Lower leg skin (tissue), 4 donors: ENCODE measurements around the gene HMGN1. TPM values are rescaled to one million over a fixed set of nuclear protein-coding genes. Genes with fewer than 3 reads are reported as not detected.
A peak's percentile ranks its signal among the peaks of the same experiment; 100 is the strongest.

Experiments
- DNase-seq, 2 donors: peaks; one replicate each; pipeline ENCODE4 v3.0.0-alpha.2; 2019; ENCODE audit warnings: low spot score in 2 of 2
- H3K4me3 ChIP-seq: fragments of 200-600 bp; sonication (generic); 2 replicates; pipeline ENCODE4 v1.5.1; 2017; ENCODE audit warnings: mild to moderate bottlenecking, low read depth; ENCODE audit not compliant: poor library complexity, severe bottlenecking
- POLR2A ChIP-seq, 2 donors: fragments of 450-650 bp; IDR thresholded peaks; one replicate each; pipeline ENCODE4 v1.6.1; 2016 to 2017; ENCODE audit warnings: antibody characterized with exemption in 2 of 2, mild to moderate bottlenecking in 1 of 2, moderate library complexity in 1 of 2
- WGBS, 2 donors: methylation state at CpG; one replicate each; pipeline ENCODE4 v1.1.5; 2018; 5-methylcytosine and 5-hydroxymethylcytosine counted together
- intact Hi-C: fragments of 100-400 bp; cut with DNase I; formaldehyde crosslinking; loops from one replicate; pipeline ENCODE4 v1.15.0; 2023; ENCODE audit warnings: low total_unique reads
- total RNA-seq, 4 donors: library from RNA; depleted of rRNA; stranded (reverse); fragments of >200 nt; gene quantifications; one replicate each; pipeline ENCODE4 v1.1.0, GENCODE V29; 2016
- TF ChIP-seq, protein P1 (sequence below), 3 donors: fragments of 450-650 bp; IDR thresholded peaks; one replicate each; pipeline ENCODE4 v1.5.1; 2016; ENCODE audit warnings: antibody characterized with exemption in 3 of 3, mild to moderate bottlenecking in 3 of 3, moderate library complexity in 2 of 3

The HMGN1 gene
- total RNA-seq, 4 donors from 2014 or later: 103 to 126 (median 111) TPM

DNA sequence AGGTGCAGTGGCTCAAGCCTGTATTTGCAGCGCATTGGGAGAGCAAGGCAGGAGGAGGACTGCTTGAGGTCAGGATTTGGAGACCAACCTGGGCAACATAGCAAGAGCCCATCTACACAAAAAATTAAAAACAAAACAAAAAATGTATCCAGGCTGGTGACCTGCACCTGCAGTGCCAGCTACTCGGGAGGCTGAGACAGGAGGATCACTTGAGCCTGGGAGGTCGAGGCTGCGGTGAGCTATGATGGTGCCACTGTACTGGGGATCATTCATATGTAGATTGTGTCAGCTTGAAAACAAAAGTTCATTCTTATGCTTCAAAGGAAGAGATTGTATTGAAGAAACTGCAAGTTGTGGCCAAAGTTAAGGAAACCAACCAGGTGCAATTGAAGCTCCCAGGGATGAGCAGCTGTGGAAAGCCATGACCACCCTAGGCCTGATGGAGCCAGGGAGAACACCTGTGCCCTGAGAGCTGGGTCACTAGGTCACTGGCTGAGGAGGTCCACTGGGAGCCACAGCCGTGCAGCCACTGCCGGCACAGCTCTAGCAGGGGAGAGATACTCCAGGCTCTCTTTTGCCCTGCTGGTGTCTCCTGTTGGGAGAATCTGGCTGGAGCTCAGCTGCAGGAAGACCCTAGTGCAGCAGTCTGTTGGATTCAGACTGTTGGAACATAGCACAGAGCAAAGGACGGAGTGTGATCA, 22.1 kb downstream of the HMGN1 start:
- intact Hi-C loops: no loop called here
- peak in 1 of 2 donors; percentile 40 for DNase-seq
- no peak for TF ChIP-seq POLR2A (IDR thresholded peaks at IDR 0.05)
- TF ChIP-seq, protein P1, sequence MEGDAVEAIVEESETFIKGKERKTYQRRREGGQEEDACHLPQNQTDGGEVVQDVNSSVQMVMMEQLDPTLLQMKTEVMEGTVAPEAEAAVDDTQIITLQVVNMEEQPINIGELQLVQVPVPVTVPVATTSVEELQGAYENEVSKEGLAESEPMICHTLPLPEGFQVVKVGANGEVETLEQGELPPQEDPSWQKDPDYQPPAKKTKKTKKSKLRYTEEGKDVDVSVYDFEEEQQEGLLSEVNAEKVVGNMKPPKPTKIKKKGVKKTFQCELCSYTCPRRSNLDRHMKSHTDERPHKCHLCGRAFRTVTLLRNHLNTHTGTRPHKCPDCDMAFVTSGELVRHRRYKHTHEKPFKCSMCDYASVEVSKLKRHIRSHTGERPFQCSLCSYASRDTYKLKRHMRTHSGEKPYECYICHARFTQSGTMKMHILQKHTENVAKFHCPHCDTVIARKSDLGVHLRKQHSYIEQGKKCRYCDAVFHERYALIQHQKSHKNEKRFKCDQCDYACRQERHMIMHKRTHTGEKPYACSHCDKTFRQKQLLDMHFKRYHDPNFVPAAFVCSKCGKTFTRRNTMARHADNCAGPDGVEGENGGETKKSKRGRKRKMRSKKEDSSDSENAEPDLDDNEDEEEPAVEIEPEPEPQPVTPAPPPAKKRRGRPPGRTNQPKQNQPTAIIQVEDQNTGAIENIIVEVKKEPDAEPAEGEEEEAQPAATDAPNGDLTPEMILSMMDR (IDR thresholded peaks at IDR 0.05): no peak
- H3K4me3 ChIP-seq: no peak overlapping the region
- 89 to 96% methylated on average over 5 to 7 of the region's 7 CpGs for WGBS, 2 donors

DNA sequence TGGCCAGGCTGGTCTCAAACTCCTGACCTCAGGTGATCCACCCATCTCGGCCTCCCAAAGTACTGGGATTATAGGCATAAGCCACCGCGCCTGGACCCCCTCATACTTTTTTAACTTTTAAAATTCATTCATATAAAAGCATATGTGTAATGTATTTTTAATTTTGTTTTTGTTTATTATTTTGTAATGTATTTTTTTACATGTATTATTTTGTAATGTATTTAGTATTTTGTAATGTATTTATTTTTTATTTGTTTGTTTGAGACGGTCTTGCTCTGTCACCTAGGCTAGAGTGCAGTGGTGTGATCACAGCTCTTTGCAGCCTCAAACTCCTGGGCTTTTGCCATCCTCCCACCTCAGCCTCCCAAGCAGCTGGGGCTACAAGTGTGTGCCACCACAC, 23.4 kb downstream of the HMGN1 start:
- H3K4me3 ChIP-seq: no peak overlapping the region
- intact Hi-C loops: no loop called here
- no peak for TF ChIP-seq POLR2A (IDR thresholded peaks at IDR 0.05)
- TF ChIP-seq, protein P1 (IDR thresholded peaks at IDR 0.05): no peak
- WGBS, 2 donors: 90 to 98% methylated on average over 4 of the region's 4 CpGs
- DNase-seq: no peak

DNA sequence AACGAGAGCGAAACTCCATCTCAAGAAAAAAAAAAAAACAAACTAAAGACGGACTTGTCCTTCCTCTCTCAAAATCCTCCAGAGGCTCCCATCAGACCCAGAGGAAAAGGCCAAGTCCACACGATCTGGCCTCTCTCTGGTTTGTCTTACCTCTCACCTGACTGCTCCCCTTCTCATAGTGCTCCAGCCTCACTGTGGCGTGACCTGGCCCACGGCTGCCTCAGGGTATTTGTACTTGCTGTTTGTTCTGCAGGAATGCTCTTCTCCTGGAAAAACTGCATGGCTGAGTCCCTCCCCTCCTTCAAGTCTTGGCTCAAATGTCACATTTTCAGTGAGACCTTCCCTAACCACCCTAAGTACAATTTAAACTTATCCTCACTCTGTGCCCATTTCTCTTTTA, 27.5 kb downstream of the HMGN1 start:
- no peak for DNase-seq
- WGBS, 2 donors: 81 to 83% methylated on average over 6 of the region's 6 CpGs
- intact Hi-C loops: no loop called here
- no peak overlapping the region for H3K4me3 ChIP-seq
- no peak for TF ChIP-seq POLR2A (IDR thresholded peaks at IDR 0.05)
- TF ChIP-seq, protein P1 (IDR thresholded peaks at IDR 0.05): no peak

DNA sequence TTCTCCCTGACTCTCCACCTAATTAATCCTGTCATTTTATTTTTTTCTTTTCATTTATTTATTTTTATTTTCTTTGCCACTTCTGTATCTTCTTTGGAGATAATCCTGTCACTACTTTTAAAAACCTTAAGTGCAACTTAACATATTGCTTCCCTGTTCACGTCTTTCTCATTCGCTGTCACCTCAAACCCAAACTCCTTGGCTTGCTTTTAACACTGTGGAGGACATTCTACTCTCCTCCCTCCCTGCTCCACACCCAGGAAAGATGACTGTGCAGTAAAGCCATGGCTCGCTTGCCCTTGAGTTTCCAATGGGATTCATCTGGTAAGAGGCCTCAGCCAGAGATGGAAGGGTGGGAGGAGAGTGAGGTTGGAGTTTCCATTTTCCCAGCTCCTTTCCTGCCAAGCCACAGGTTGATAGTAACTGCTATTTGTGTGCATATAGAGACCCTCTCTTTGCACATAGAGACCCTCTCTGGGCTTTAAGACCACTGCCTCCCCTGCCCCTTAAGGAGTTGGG, 29.0 kb downstream of the HMGN1 start:
- peak in 1 of 2 donors; percentile 79 for DNase-seq
- H3K4me3 ChIP-seq: no peak overlapping the region
- WGBS, 2 donors: 63 to 66% methylated on average over 3 of the region's 3 CpGs
- intact Hi-C loops: no loop called here
- no peak for TF ChIP-seq POLR2A (IDR thresholded peaks at IDR 0.05)
- TF ChIP-seq, protein P1 (IDR thresholded peaks at IDR 0.05): no peak

DNA sequence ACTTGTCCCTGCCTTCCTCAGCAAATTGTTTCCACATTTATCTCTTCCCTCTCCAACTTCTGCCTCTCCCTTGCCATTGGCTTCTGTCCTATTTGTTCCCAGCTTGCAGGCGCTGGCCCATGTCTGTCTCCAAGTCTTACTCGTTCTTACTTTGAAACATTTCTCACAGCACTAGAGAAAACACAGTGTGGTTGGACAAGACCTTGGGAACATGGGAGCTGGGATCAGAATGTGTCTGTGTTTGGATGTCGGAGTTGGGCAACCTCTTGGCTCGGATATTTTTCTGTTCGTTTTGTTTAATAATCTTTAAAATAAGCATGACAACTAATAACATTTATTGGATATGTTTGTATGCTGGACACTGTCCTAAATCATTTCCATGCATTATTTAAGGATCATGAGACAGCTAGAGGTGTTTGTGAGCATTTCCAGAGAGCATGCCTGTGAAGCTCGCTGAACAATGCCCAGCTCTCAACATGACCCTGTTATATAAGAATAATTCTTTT, 29.6 kb downstream of the HMGN1 start:
- intact Hi-C loops: no loop called here
- 44 to 53% methylated on average over 6 of the region's 6 CpGs for WGBS, 2 donors
- TF ChIP-seq, protein P1 (IDR thresholded peaks at IDR 0.05): no peak
- no peak for TF ChIP-seq POLR2A (IDR thresholded peaks at IDR 0.05)
- H3K4me3 ChIP-seq: no peak overlapping the region
- DNase-seq: peak; percentile 32 to 83
